ENCODE data around the gene ADD3.

Gene ADD3

DNA sequence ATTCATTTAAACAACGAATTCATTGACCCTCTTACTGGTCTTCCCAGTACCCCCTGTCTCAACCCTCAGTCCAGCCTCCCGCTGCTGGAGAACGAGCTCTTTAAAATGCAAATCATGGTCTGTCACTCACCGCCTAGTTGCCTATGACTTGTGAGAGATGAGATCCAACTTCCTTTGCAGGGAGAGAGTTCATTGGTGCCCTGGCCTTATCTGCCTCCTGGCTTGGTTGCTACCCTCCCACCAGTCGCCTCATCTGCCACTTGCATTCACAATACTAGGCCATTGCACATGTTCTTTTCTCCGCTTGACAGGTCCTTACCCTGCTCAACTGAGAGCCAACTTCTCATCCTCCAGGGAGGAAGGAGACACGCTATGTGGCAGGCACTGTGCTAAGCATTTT, 145.6 kb downstream of the ADD3 start:
- no peak for DNase-seq (ENCODE audit: low read depth)

DNA sequence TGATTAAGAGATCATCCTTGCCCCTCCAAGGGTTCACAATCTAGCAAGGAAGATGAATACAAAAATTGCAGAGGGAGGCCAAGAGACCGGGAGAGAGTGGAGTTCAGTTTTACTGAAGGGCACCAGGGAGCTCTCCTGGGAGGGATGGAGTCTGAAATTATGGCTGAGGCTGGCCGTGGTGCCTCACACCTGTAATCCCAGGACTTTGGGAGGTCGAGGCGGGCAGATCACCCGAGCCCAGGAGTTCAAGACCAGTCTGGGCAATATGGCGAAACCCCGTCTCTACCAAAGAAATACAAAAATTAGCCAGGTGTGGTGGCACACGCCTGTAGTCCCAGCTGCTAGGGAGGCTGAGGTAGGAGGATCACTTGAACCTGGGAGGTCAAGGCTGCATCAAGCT, 148.3 kb downstream of the ADD3 start:
- no peak for DNase-seq (ENCODE audit: low read depth)

DNA sequence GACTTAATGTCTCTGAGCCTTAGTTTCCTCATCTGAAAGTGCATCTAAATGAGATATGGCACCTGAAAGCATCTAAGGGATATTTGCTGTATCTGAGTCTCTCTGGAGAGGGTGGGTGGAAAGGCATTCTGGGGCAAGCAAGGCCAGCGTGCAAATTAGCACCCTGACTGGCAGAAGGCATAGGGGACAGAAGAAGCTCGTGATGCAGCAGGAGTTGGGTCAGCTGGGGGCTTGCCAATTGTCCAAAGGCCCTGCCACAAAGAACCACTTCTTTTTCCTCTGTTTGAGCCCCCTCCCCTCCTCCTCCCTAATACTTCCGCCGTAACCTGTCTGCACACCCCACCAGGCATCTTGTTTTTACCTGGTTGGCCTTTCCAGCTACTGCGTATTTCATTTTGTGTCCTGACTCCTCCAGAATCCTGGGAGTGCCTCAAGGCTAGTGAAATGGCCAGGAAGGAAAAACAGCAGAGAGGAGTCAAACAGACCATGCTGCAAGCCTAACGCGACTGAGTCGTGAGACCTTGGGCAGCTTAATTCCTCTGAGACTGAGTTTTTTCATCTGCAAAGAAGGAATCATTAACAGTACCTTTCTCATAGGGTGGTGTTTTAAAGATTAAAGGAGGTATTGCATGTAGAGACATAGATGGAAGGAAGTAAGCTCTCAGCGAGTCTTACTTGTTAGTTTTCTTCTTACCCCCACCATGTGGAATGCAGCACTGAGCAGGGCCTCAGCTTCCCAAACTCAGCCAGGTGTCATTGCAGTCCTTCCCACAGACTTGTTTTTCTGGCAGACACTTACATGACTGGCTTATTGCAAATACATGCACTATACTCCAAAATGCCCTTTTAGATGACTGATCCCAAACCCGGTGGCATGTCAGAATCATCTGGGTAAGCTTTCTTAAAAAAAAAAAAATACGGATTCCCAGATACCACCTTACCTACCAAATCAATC, 150.5 kb downstream of the ADD3 start:
- DNase-seq (ENCODE audit: low read depth) = no peak

DNA sequence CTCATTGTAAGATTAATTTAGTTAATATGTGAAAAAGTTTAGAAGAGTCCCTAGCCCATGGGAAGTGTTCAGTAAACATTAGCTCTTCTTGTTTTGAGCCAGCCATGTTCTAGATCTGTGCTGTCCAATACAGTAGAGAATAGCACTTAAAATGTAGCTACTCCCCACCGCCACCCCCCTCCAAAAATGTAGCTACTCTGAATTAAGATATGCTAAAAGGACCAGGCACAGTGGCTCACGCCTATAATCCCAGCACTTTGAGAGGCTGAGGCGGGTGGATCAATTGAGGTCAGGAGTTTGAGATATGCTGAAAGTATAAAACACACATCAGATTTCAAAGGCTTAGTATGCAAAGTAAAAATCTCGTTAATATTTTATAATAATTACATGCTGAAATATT, 152.3 kb downstream of the ADD3 start:
- no peak for DNase-seq (ENCODE audit: low read depth)

DNA sequence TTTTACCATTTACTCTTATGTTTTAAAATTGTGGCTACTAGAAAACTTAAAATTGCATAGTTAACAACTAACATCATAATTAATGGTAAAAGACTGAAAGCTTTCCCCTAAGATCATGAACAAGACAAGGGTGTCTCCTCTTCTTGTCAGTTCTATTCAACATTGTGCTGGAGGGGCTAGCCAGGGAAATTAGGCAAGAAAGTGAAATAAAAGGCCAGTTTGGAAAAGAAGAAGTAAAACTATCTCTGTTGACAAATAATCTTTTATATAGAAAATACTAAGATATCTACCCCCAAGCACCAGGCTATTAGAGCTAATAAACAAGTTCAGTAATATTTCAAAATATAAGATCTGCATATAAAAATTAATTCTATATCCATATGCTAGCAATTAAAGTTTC, 152.7 kb downstream of the ADD3 start:
- no peak for DNase-seq (ENCODE audit: low read depth)

DNA sequence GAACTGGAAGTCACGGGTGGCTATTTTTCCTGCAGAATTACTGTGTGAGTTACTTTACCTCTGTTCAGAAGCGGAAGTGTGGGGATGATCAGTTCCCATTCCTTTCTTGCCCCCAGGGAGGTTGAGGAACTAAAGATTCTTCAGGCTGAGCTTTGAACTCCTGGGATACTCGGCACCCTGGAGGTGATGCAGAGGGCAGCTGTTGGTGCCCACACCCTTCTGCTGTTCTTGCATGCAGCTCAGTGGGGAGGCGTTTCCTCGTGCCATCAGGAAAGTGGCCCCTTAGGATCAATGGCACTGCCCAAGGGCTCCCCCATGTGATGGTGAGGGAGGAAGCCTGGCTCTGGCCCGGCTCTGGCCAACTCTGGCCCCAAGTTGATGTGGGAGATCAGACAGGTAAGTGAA, 155.0 kb downstream of the ADD3 start:
- no peak for DNase-seq (ENCODE audit: low read depth)

DNA sequence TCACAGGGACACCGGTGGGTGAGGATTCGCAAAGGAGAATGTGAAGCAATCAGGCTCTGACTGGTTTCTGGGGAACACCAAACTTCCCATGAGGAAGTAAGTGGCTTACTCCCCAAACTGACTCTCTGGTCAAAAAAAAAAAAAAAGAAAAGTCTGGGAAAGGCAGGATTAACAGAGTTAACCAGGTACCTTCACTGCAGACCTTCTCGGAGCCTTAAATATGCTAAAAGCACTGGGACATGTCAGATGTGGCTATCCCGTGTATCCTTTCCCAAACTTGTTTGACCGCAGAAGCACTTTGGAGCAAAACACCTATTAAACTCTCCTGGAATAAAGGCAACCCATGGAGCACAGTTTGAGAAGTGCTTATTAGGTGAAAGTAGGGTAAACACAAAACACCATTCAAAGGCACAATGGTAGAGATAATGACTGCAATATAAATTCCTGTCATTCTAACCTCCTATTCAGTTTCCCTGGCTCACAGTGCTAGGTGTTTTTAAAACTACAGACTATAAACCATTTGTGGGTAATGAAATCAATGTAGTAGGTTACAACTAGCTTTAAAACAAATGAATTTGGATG, 155.5 kb downstream of the ADD3 start:
- no peak for DNase-seq (ENCODE audit: low read depth)

DNA sequence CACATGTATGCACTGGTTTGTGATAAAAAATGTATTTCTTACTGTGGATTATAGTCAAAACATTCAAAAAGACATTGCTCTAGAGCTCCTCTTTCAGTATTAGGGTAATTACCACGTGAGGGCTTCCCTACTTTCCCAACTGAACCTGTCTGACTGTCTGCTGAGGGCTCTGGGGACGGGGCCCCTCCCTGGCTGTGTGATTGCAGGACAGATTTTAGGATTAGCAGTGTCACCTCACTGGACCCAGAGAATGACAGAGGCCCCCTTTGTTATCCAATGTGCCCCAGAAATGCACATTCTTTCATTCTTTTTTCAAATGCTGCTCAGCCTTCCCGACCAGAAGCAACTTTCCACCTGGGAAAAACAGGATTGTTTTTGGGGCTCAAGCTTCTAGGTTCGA, 156.1 kb downstream of the ADD3 start:
- DNase-seq (ENCODE audit: low read depth) = no peak

DNA sequence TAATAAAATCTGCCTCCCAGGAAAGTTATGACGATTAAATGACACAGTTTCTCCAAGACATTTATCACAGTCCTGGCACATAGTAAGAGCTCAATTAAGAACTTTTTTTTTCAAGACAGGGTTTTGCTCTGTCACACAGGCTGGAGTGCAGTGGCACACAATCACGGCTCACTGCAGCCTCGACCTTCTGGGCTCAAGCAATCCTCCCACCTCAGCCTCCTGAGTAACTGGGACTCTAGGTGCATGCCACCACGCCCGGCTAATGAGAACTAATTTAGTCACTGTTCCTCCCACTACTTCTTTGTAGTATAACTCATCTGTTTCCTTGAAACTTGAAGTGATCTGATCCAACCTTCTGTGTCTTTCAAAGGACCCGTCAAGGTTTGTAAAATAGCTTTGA, 157.5 kb downstream of the ADD3 start:
- no peak for DNase-seq (ENCODE audit: low read depth)

DNA sequence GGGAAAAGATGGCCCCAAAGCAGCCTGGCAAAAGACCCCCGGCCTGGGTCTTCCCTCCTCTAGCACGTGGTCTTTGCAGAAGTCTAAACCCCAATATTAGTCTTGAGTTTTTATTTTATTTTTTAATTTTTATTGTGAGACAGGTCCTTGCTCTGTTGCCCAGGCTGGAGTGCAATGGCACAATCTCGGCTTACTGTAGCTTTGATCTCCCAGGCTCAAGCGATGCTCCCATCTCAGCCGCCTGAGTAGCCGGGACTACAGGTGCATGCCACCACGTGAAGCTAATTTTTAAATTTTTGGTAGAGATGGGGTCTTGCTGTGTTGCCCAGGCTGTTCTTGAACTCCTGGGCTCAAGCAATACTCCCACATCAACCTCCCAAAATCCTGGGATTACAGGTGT, 159.4 kb downstream of the ADD3 start:
- DNase-seq (ENCODE audit: low read depth) = no peak

DNA sequence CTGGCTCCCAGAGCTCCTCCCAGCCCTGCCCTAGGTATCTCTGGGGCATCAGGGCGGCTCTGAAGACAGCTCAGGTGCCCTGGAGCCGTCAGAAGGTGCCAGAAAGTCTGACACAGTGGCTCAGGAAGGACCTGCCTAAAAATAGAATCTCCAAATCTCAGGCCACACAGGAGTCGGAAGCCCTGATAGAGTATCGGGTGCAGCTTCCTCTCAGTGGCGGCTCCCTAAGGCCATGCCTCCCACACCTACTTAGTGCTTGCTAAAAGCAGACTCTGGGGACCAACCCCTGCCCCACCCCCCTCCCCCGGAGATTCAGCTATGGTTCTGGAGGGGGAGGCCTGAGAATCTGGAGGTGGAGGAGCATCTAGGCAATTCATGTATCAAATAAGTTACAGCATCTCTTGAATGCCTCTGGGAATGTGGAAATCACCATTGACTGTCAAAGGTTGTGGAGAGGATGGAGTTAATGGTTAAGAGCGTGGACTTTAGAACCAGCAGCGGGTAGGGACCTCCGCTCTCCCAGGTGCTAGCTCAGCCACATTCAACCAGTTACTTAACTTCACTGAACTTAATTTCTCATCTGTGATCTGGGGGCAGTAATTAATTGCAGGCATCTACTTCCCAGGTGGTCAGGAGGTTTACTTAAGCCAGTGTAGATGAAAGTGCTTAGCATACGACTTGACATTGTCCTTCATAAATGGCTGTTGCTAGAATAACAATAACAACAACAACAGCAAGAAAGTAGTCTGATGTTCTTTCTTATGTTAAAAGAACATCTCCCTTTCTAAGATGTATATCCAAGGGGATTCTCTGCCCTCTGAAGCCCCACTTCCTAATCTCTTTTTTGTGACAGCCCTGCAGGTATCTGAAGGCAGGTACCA, 161.1 kb downstream of the ADD3 start:
- no peak for DNase-seq (ENCODE audit: low read depth)

DNA sequence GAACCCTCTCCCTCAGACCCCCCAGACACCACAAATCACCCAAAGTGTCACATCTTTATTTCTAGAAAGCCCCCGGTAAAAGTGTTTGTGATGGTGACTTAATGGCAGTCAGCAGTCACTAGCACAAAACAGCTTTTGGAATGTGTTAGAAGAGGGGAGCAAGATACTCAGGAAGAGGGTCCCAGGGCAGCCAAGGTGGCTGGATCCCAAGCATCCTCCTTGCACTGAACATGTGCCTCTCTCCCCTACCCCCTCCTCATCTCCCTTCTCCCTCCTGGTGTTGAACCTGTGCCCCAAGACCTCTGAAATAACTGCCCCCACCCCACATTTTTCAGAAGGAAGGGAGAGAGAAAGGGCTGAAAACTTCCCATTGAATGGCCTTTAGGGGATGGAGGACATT, 161.8 kb downstream of the ADD3 start:
- no peak for DNase-seq (ENCODE audit: low read depth)

DNA sequence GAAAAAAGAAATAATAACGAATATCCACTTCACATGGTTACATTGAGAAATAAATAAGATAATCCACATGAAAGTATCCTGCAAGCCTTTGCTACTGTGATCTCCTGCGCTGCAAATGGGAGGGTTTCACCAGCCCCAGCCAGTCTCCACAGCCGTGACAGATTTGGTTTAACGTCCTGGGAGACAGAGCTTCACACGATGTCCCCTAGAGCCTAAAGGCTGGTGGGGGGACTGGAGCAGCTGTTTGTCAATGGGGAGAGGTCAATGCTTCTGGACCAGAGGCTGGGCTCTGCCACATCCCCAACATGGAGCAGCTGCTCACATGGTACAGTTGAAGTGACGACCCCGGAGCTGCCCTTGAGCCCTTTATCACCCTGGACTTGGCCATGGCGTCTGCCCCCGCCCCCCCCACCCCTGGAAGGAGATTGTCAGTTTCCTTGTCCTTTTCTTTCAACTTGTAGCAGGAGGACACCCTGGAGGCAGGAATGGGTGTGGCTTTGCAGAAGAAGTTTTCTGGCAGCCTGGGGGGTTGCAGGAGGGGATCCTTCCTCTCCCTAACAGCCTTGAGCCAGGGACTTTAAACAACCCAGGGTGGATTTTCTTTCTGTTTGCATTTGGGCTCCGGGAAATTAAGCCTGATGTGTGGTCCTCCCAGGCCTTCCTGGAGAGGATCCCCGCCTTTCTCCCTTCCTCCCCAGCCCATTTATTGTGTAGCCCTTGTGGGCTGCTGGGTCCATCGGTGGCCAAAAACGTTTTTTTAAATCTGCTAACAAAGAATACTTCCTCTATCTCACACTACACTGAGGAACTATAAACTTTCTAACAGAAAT, 162.6 kb downstream of the ADD3 start:
- DNase-seq (ENCODE audit: low read depth) = no peak

DNA sequence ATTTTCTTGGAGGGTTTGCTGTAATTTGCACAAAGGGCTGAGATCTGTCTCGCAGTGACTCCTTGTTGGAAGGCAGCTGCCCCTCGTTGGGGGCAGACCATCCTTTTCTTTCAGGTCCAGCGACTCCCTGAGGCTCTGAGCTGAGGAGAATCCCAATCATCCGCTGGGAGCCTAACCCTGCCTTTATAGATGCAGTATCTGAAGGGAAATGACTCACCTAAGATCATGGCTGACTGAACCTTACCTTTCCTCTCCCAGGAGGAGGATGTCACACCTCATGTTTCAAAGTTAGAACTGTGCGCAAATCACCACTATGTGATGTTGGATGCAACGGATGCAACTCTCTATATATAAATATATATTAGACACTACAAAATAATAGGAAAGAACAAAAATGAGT, 163.2 kb downstream of the ADD3 start:
- DNase-seq (ENCODE audit: low read depth) = no peak

DNA sequence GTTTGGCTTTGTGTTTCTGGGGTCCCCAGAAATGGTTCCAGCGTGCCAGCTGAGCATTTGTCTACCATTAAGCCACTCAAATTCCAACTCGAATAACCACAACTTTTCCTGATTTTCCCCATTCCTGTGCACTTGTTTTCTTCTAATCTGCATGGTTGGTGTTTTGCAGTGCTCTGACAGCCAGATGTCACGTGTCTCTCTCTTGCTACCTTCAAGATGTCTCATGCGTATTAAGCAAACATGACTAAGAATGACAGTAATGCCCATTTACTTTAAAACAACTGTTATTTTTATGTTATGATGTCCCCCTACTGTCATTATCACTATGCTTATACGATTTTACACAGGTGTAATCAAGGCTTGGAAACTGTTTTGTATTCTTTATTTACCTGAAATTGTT, 164.4 kb downstream of the ADD3 start:
- no peak for DNase-seq (ENCODE audit: low read depth)

DNA sequence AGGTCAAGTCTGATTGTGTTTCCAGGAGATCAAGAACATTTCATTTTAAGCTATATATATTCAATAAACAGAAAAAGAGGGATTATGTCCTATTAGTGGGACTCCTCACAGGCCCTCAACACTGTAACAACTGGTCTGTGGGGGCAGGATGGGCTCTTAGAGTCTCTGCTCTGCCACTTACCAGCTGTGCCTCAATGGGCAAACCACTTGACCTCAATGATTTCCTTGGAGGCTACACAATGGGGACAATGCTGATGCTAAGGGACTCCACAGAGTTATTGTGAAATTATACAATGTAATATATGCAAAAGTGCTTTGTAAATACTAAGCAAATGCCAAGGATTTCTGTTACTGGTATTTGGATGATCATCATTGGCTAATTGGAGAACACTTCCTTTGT, 166.4 kb downstream of the ADD3 start:
- DNase-seq (ENCODE audit: low read depth) = no peak

DNA sequence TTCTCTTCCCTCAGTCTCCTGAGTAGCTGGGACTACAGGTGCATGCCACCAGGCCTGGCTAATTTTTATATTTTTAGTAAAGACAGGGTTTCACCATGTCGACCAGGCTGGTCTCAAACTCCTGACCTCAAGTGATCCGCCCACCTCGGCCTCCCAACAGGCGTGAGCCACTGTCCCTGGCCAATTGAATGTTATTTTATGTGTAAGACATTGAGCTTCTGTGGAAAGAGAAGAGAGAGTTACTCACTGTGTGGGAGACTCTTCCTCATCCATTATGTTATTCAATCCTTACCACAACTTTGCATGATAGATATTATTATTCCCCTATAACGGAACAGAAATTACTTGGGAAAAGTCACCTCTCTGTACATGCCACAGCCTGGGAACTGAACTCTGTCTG, 167.0 kb downstream of the ADD3 start:
- DNase-seq (ENCODE audit: low read depth) = no peak

DNA sequence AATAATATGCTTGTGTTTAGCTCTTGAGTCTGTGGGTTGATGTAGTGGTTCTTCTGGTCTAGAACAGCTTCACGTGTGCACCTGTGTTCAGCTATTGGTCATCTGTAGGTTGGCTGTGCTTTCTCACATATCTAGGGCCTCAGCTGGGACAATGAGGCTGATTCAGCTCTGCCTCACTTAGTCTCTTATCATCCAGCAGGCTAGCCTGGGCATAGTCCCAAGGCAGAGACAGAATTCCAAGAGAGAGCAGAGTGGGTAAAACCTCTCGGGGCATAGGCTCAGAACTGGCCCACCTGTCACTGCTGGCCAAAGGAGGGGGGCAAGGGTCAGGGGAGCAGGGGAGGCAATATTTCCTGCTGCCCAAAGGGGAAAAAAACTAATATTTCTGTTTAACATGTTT, 167.6 kb downstream of the ADD3 start:
- no peak for DNase-seq (ENCODE audit: low read depth)

DNA sequence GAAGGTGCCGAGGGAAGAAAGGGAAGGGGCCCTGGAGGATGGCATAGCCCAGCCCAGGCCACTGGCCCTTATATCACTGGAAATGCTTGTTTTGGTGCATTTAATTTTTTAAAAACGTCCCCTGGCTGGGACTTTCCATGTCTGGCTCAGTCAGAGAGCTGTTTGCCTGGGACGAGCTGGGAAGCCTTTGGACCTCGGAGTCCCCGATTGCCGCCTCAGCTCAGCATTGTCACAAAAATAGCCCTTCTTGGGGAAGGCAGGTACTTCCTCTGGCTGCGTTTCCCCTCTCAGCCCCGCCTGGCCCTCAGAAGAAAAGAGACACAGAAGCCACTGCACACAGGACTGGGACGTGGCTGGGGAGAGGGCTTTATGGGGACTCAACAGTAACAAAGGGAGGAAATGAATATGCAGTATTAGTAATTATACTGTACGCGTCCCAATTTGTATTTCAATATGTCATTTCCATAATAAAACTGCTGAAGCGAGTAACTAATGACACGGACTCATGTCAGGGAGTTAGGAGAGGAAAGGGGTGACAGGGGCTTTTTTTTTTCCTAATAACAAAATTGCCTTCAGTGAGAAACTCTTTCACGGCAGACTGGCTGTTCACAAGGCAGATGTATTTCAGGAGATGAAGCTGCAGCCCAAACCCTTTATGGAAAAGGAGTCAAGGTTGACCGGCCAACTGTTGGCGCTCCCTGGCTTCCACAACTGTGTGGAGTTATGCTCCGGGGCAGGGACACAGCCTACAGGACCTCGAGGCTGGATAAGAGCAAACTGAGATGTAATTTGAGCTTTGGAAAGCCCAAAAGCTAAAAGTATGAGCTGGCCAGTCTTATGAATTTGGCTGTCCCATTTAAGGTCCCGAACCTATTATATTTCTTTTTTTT, 168.6 kb downstream of the ADD3 start:
- DNase-seq (ENCODE audit: low read depth) = no peak

DNA sequence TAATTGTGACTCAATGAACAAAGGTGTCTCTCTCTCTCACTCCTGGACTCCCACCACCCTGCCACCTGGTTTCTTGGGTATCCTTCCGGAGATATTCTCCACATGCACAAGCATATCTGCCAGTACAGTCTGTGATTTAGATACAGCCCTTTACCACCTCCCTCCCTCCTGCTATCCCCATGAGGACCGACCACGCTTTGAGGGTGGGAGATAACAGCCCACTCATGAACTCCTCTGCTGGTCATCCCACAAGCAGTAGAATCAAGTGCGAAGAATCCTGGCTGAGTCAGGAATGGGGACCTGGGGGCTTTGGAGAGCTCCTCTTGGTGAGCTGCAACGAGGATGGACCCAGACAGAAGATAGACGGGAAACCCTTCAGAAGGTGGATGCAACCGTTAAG, 171.4 kb downstream of the ADD3 start:
- no peak for DNase-seq (ENCODE audit: low read depth)

DNA sequence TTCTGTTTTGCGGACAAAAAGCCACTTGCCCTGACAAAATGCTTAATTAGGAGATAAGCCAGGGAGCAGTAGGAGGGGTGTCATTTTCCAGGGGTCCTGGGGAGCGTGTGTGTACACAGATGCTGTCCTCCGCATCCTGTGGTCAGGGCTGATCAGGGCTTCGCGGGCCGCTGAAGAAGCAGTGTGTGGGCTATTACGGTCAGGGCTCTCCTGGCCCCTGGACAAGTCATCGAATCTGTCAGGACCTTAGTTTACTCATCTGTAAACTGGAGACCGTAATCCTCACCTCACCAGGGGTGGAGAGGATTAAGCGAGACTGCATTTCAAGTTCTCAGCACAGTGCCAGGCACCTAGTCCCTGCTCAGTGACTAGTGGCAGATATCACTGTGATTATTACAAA, 173.7 kb downstream of the ADD3 start:
- no peak for DNase-seq (ENCODE audit: low read depth)
